ENCODE data around the gene KCNQ1.

KCNQ1 gene

GRCh38 chr11:2776351-2777061, 331.7 kb downstream of the KCNQ1 start:
- peak; percentile 12 for DNase-seq

- no peak for DNase-seq
These were observed 332.6 kb downstream of the KCNQ1 start for GRCh38 chr11:2777386-2777785.

GRCh38 chr11:2777871-2778629, 333.2 kb downstream of the KCNQ1 start:
- peak; percentile 8 for DNase-seq

GRCh38 chr11:2778630-2779498, 334.1 kb downstream of the KCNQ1 start:
- DNase-seq: no peak

- no peak for DNase-seq
These were observed 334.7 kb downstream of the KCNQ1 start for GRCh38 chr11:2779499-2779980.

GRCh38 chr11:2779981-2780849, 335.4 kb downstream of the KCNQ1 start:
- DNase-seq: peak; percentile 13

- peak; percentile 11 for DNase-seq
These were observed 336.1 kb downstream of the KCNQ1 start for GRCh38 chr11:2780850-2781407.

GRCh38 chr11:2781408-2782274, 336.8 kb downstream of the KCNQ1 start:
- no peak for DNase-seq

GRCh38 chr11:2782769-2783168, 338.0 kb downstream of the KCNQ1 start:
- no peak for DNase-seq

GRCh38 chr11:2783536-2784082, 338.8 kb downstream of the KCNQ1 start:
- DNase-seq: no peak

GRCh38 chr11:2787816-2788167, 343.0 kb downstream of the KCNQ1 start:
- DNase-seq: no peak

- peak; percentile 10 for DNase-seq
These were observed 343.6 kb downstream of the KCNQ1 start for GRCh38 chr11:2788168-2789071.

- DNase-seq: peak; percentile 7
These were observed 344.5 kb downstream of the KCNQ1 start for GRCh38 chr11:2789331-2789730.

GRCh38 chr11:2789791-2790567, 345.2 kb downstream of the KCNQ1 start:
- DNase-seq: peak; percentile 13

- DNase-seq: peak; percentile 8
These were observed 345.7 kb downstream of the KCNQ1 start for GRCh38 chr11:2790568-2790921.

GRCh38 chr11:2791139-2791520, 346.3 kb downstream of the KCNQ1 start:
- peak; percentile 17 for DNase-seq

- peak; percentile 42 for DNase-seq
These were observed 346.9 kb downstream of the KCNQ1 start for GRCh38 chr11:2791521-2792380.

Data from activated CD8-positive, alpha-beta memory T cell treated with anti-CD3 and anti-CD28 coated beads, Interleukin-2, amount 50 U/mL, for 4 hours (primary cell).